ENCODE measurements around the gene PDE4D.

DNA sequence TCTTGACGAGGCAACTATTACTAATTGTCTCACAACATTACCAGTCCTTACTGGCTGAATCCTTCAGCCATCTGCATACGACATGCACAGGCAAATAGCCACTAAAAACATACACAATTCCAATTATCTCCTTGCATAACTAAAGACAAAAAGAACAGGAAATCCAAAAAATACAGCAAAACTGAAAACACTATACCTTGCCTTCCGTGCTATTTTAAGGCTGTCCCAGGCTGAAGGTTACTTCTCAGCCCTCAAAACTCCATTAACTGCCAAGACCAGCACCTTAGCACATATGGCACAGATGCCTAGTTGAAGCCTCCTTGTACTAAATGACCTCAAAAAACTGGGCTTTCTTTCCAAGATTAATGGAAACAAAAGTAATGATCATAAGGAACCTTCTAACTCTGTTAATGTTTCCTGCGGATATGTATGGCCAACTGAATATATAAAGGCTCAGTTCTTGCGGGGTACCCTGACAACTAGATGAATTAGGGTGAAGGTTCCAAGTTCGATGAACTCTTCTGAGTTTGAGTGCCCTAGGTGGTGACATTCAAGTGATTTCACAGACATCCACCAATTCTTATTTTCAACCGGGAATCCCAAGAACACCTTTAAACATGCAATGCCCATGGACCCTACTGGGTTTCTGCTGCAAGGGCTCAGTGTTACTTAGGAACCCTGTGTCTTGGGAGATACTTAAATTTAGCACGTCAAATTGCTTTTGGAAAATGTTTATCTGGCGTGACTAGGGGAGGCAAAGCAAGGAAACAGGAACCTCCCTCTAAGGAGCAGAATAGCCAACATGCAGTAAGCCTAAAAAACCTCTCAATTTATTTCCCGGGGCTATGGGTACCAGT, 855.4 kb downstream of the PDE4D start:
- TF ChIP-seq, protein P1, sequence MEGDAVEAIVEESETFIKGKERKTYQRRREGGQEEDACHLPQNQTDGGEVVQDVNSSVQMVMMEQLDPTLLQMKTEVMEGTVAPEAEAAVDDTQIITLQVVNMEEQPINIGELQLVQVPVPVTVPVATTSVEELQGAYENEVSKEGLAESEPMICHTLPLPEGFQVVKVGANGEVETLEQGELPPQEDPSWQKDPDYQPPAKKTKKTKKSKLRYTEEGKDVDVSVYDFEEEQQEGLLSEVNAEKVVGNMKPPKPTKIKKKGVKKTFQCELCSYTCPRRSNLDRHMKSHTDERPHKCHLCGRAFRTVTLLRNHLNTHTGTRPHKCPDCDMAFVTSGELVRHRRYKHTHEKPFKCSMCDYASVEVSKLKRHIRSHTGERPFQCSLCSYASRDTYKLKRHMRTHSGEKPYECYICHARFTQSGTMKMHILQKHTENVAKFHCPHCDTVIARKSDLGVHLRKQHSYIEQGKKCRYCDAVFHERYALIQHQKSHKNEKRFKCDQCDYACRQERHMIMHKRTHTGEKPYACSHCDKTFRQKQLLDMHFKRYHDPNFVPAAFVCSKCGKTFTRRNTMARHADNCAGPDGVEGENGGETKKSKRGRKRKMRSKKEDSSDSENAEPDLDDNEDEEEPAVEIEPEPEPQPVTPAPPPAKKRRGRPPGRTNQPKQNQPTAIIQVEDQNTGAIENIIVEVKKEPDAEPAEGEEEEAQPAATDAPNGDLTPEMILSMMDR (IDR thresholded peaks at IDR 0.05): no peak
- no peak for TF ChIP-seq POLR2A (IDR thresholded peaks at IDR 0.05)

Measured in esophagus squamous epithelium (tissue), 4 donors.